Spleen (tissue), 7 donors: ENCODE results near the gene UGT1A9.

Source experiments
- CTCF ChIP-seq, 11 experiments: fragments of 200-600 bp in 7 of 11; fragments of 450-650 bp in 4 of 11; sonication (generic) in 4 of 11; IDR thresholded peaks in 8 of 11; conservative IDR thresholded peaks in 3 of 11; 1 replicate in 7 of 11; 2 replicates in 4 of 11; pipeline versions ENCODE4 v1.4.0 to v1.8.0; 2016 to 2021; ENCODE audit warnings: antibody characterized with exemption in 11 of 11, inconsistent platforms in 4 of 11, mild to moderate bottlenecking in 1 of 11
- POLR2A ChIP-seq, 3 donors: fragments of 450-650 bp; IDR thresholded peaks; one replicate each; pipeline ENCODE4 v1.5.1; 2017; ENCODE audit warnings: antibody characterized with exemption in 3 of 3, mild to moderate bottlenecking in 1 of 3
- POLR2AphosphoS5 ChIP-seq, 3 donors: sonication (generic); formaldehyde crosslinking; IDR thresholded peaks; one replicate each; pipeline ENCODE4 v1.5.1; 2017; ENCODE audit warnings: antibody characterized with exemption in 3 of 3
- donor health status: DM: no; HTN: no; CAD: no; lungs with moderate emphysema.
- donor health status: DM: no; HTN: no; CAD: no.
- donor health status: DM: no; HTN: no; CAD: no.

GRCh38 chr2:233706720-233707119, 35.0 kb downstream of the UGT1A9 start:
- TF ChIP-seq POLR2A (IDR thresholded peaks at IDR 0.05) (no peak), CTCF (IDR thresholded peaks at IDR 0.05 in 8 of 11, conservative IDR thresholded peaks at IDR 0.05 in 3 of 11) (no peak), POLR2AphosphoS5 (IDR thresholded peaks at IDR 0.05) (no peak)
